ENCODE results near the gene WNK2. TPM values are rescaled to one million over a fixed set of nuclear protein-coding genes. Genes with fewer than 3 reads are reported as not detected.

Gene WNK2
- total RNA-seq, 4 donors from 2014 or later = 0.28 to 1.7 (median 0.47) TPM

GRCh38 chr9:93181672-93182435 lies 2.1 kb upstream of the WNK2 start:
- ATAC-seq (ENCODE audit: low FRiP score) (no peak), DNase-seq (ENCODE audit: low spot score) (no peak)
- TF ChIP-seq CTCF (IDR thresholded peaks at IDR 0.05) = no peak

DNA sequence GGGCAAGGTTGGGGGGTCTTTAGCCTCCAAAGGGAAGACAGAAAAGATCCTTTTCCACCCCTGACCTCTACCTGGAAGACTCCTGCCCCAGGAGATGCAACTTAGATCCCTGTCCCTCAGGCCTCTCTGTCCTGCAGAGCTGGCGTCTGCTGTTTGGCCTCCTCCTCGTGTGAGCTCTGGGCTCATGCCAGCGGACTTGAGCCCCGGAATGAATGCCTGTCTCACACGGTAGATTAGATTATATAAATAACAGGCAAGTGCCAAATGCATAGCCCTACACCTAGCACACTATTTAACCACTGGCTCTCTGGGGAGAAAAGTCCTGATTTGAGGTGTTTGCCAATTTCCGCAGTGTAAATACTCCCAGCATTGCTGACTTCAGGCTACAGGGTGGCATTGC lies 1.4 kb upstream of the WNK2 start:
- ATAC-seq (ENCODE audit: low FRiP score) = no peak
- no peak for TF ChIP-seq CTCF (IDR thresholded peaks at IDR 0.05)
- no peak for DNase-seq (ENCODE audit: low spot score)

- ATAC-seq (ENCODE audit: low FRiP score) (no peak), DNase-seq (ENCODE audit: low spot score) (no peak)
- no peak for TF ChIP-seq CTCF (IDR thresholded peaks at IDR 0.05)
These were observed 742 bp upstream of the WNK2 start for GRCh38 chr9:93183131-93183662.

DNA sequence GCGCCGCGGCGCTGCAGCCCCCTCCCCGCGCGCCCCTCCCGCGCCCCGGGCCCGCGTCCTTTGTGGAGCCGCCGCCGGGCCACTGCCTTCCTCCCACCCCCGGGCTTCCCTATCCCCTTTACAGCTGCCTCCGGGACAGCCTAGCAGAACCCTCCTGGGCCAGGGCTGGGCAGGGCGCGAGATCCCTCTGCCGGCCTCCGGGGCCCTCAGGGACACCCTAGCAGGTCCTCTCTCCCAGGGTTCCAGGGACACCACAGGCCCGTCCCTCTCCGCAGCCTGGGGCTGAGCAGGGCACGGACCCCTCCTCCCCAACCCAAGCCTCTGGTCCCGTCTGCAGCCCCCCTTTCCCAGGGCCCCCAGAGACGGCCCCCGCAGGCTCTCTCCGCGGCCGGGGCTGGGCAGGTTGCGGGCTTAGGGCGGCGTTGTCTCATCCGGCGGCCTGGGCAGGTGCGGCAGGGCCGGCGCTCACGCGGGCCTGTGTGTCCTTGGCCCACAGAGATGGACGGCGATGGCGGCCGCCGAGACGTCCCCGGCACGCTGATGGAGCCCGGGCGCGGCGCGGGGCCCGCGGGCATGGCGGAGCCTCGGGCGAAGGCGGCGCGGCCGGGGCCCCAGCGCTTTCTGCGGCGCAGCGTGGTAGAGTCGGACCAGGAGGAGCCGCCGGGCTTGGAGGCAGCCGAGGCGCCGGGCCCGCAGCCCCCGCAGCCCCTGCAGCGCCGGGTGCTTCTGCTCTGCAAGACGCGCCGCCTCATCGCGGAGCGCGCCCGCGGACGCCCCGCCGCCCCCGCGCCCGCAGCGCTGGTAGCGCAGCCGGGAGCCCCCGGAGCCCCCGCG lies 710 bp downstream of the WNK2 start:
- DNase-seq (ENCODE audit: low spot score) (no peak), ATAC-seq (ENCODE audit: low FRiP score) (peak; percentile 39)
- TF ChIP-seq CTCF (IDR thresholded peaks at IDR 0.05) = no peak

GRCh38 chr9:93185266-93186214 lies 1.6 kb downstream of the WNK2 start:
- DNase-seq (ENCODE audit: low spot score) (no peak), ATAC-seq (ENCODE audit: low FRiP score) (no peak)
- no peak for TF ChIP-seq CTCF (IDR thresholded peaks at IDR 0.05)

DNA sequence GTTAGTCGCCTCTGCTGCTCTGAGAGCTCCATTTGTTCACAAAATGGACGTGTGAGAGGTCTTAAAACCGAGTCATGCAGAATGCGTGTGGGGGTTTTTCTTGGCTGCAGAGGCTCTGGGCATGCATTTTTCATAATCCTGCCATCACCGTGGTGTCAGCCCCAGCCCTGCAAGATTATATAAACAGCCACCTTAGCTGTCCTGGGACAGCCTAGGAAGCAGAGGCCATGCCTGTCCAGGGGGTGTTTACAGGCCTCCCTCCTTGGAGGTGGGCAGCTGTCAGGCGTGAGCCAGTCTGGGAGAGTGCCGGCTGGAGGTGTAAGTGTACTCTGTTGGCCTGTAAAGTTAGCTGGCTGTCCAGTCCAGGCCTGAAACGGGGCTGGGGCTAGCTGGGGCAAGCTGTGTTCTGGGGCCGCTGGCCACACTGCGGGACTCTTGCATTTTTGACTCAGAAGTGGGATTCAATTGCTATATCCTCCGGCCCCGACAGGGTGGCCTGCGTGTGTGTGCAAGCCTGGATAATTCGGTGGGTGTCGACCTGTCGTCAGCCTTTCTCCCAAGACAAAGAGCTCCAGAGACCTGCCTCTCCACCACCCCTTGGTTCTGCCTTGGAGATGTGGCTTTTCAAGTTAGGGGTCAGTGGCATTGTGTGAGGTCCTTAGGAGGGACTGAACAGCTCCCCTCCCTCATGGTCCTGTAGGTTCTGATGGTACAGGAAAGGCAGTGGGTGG lies 2.4 kb downstream of the WNK2 start:
- ATAC-seq (ENCODE audit: low FRiP score) (no peak), DNase-seq (ENCODE audit: low spot score) (no peak)
- TF ChIP-seq CTCF (IDR thresholded peaks at IDR 0.05) = no peak

All from omental fat pad (tissue), 4 donors.